Gastroesophageal sphincter (tissue), 4 donors: ENCODE data around the gene CTNNA1. TPM values are rescaled to one million over a fixed set of nuclear protein-coding genes. Genes with fewer than 3 reads are reported as not detected.

Experiments
- ATAC-seq: fragments of 150-250 bp; one replicate; pipeline ENCODE4 v1.9.1; 2016; ENCODE audit warnings: mild to moderate bottlenecking, moderate library complexity
- H3K27ac ChIP-seq, 4 donors: fragments of 200-600 bp; sonication (generic) in 3 of 4; 1 replicate in 3 of 4; 2 replicates in 1 of 4; pipeline ENCODE4 v1.5.1; 2016 to 2019
- H3K27me3 ChIP-seq: fragments of 200-600 bp; sonication (generic); one replicate; pipeline ENCODE4 v1.5.1; 2019
- H3K36me3 ChIP-seq, 2 donors: fragments of 200-600 bp; sonication (generic); one replicate each; pipeline ENCODE4 v1.5.1; 2019; ENCODE audit warnings: control low read depth in 1 of 2
- H3K4me1 ChIP-seq, 3 donors: fragments of 200-600 bp; sonication (generic); 1 replicate in 2 of 3; 2 replicates in 1 of 3; pipeline ENCODE4 v1.5.1; 2016 to 2019; ENCODE audit warnings: control low read depth in 2 of 3
- H3K4me3 ChIP-seq, 2 donors: fragments of 200-600 bp; sonication (generic); one replicate each; pipeline ENCODE4 v1.5.1; 2019; ENCODE audit warnings: mild to moderate bottlenecking in 1 of 2, moderate library complexity in 1 of 2
- H3K9me3 ChIP-seq, 3 donors: fragments of 200-600 bp; sonication (generic); one replicate each; pipeline ENCODE4 v1.5.1; 2017 to 2019; ENCODE audit warnings: control low read depth in 2 of 3
- CTCF ChIP-seq, 4 experiments: fragments of 200-600 bp in 2 of 4; fragments of 450-650 bp in 2 of 4; sonication (generic) in 1 of 4; IDR thresholded peaks; one replicate each; pipeline ENCODE4 v1.5.1; 2017 to 2019; ENCODE audit warnings: antibody characterized with exemption in 4 of 4, mild to moderate bottlenecking in 2 of 4, moderate library complexity in 2 of 4
- EP300 ChIP-seq: sonication (generic); formaldehyde crosslinking; IDR thresholded peaks from one replicate; pipeline ENCODE4 v1.6.1; 2017; ENCODE audit warnings: antibody characterized with exemption, mild to moderate bottlenecking
- POLR2A ChIP-seq, 2 donors: fragments of 450-650 bp; IDR thresholded peaks; one replicate each; pipeline ENCODE4 v1.6.1; 2017; ENCODE audit warnings: antibody characterized with exemption in 2 of 2, mild to moderate bottlenecking in 2 of 2, moderate library complexity in 1 of 2
- POLR2AphosphoS5 ChIP-seq: sonication (generic); formaldehyde crosslinking; IDR thresholded peaks from one replicate; pipeline ENCODE4 v1.6.1; 2017; ENCODE audit warnings: antibody characterized with exemption
- WGBS, 2 donors: methylation state at CpG; one replicate each; pipeline ENCODE4 v1.1.5; 2018; ENCODE audit warnings: low coverage in 1 of 2; 5-methylcytosine and 5-hydroxymethylcytosine counted together
- total RNA-seq, 4 donors: library from RNA; depleted of rRNA; stranded (reverse); fragments of >200 nt; gene quantifications; one replicate each; pipeline ENCODE4 v1.1.0, GENCODE V29; 2016

The CTNNA1 gene
- total RNA-seq, 4 donors from 2014 or later: 289 to 425 (median 365) TPM

- no peak for ATAC-seq
- Histone ChIP-seq H3K27ac (no peak overlapping the region), H3K27me3 (no peaks in the 10 kb centered on the region), H3K9me3 (no peaks in the 10 kb centered on the region), H3K36me3 (no peaks in the 10 kb centered on the region), H3K4me1 (peaks cover 0 to 62% (median 12%) of the 10 kb centered on the region in 3 donors), H3K4me3 (no peak overlapping the region)
- 52 to 77% methylated on average over 6 to 7 of the region's 7 CpGs for WGBS, 2 donors
- no peak for TF ChIP-seq POLR2AphosphoS5
These were observed 125.4 kb downstream of the CTNNA1 start for GRCh38 chr5:138878437-138879235.

DNA sequence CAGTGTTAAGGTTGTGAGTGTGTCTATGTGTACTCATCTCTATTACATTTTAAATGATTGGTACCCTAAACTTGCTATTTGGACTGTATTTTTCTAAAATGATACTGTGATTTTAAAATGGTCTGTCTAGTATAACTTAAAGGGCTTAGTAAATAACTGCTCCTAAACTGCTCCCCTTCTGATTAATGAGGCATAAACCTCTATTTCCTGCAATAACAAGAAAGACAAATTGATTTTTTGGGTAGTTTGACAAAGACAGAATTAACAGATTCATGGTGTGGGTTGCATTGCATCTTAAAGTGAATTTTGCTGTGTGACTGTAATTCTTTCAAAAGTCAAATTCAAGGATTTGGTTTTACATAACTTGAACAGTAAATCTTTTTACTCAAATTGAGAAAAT is 130.0 kb downstream of the CTNNA1 start:
- H3K4me3 ChIP-seq: no peak overlapping the region

GRCh38 chr5:138884094-138884493 is 130.9 kb downstream of the CTNNA1 start:
- ATAC-seq: no peak
- WGBS, 2 donors: 92% methylated on average over 1 of the region's 1 CpG; no CpG with 5 or more reads in 1 of the 2 donors
- TF ChIP-seq POLR2AphosphoS5 (no peak), POLR2A (IDR thresholded peaks at IDR 0.05) (no peak), CTCF (IDR thresholded peaks at IDR 0.05) (no peak), EP300 (no peak)
- Histone ChIP-seq H3K36me3 (peaks cover 7 to 24% of the 10 kb centered on the region in 2 donors), H3K27ac (no peak overlapping the region), H3K4me3 (no peak overlapping the region), H3K27me3 (no peaks in the 10 kb centered on the region), H3K9me3 (no peaks in the 10 kb centered on the region), H3K4me1 (peaks cover 0 to 30% (median 0%) of the 10 kb centered on the region in 3 donors)

More for the DNA sequence above, 130.0 kb downstream of the CTNNA1 start:
- Histone ChIP-seq H3K9me3 (no peaks in the 10 kb centered on the region), H3K27me3 (no peaks in the 10 kb centered on the region), H3K27ac (no peak overlapping the region), H3K36me3 (peaks cover 7 to 16% of the 10 kb centered on the region in 2 donors), H3K4me1 (peaks cover 0 to 38% (median 0%) of the 10 kb centered on the region in 3 donors)
- ATAC-seq: no peak
- TF ChIP-seq CTCF (IDR thresholded peaks at IDR 0.05) (no peak), EP300 (no peak), POLR2A (IDR thresholded peaks at IDR 0.05) (no peak), POLR2AphosphoS5 (no peak)

DNA sequence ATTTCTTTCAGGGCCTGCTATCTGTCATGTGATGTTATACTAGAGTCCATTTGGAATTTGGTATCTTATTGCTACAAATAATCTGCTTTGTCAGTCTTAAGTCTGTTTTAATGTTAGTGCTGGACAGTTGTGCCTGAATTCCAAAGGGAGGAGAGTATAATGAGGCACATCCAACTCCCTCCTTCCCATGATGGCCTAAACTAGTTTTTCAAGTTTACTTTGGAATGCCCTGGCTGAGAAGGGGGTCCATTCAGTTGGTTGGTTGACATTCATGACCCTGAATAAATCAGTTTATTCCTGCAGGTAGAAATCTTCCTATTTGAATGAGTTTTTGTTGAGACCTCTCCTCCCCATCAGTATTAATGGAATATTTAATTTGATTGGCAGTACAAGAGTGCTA is 131.3 kb downstream of the CTNNA1 start:
- no peak for TF ChIP-seq EP300
- TF ChIP-seq POLR2A (IDR thresholded peaks at IDR 0.05): no peak
- TF ChIP-seq CTCF (IDR thresholded peaks at IDR 0.05): no peak
- TF ChIP-seq POLR2AphosphoS5: no peak
- no peak overlapping the region for H3K27ac ChIP-seq
- no peak for ATAC-seq
- H3K9me3 ChIP-seq: no peaks in the 10 kb centered on the region
- peaks cover 0 to 25% (median 0%) of the 10 kb centered on the region in 3 donors for H3K4me1 ChIP-seq
- peaks cover 8 to 29% of the 10 kb centered on the region in 2 donors for H3K36me3 ChIP-seq
- no peak overlapping the region for H3K4me3 ChIP-seq
- no peaks in the 10 kb centered on the region for H3K27me3 ChIP-seq

DNA sequence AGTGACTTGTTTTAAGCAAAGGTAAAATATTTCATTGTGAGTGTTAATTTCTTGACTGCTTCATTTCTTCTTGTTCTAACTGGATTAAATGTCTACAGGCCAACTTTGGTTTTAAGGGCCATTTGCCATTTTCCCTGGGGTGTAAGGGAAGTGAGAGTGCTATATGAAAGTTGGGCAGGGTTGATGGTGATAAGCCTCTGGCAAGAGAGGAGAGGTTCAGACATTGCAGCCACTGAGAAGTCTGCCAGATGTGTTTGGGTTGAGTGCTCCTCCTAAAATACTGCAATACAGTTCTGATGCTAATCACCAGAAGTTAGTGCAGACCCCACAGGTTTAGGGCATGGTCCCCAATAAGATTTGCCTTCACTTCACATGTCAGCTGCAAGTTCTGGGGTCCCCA is 136.8 kb downstream of the CTNNA1 start:
- TF ChIP-seq POLR2A (IDR thresholded peaks at IDR 0.05) (no peak), EP300 (no peak), CTCF (IDR thresholded peaks at IDR 0.05) (no peak), POLR2AphosphoS5 (no peak)
- no peak overlapping the region for H3K27ac ChIP-seq
- H3K9me3 ChIP-seq: peaks cover 0 to 13% (median 0%) of the 10 kb centered on the region in 3 donors
- peaks cover 13 to 63% of the 10 kb centered on the region in 2 donors for H3K36me3 ChIP-seq
- no peaks in the 10 kb centered on the region for H3K4me1 ChIP-seq
- H3K27me3 ChIP-seq: no peaks in the 10 kb centered on the region
- H3K4me3 ChIP-seq: no peak overlapping the region
- no peak for ATAC-seq
